Caco-2 (cell line): ENCODE measurements around the gene DNMBP. TPM values are rescaled to one million over a fixed set of nuclear protein-coding genes. Genes with fewer than 3 reads are reported as not detected.
A peak's percentile ranks its signal among the peaks of the same experiment; 100 is the strongest.

ENCODE experiments used
- BruUV-seq: library from RNA; stranded (reverse); fragments of 400-500 nt; replicated peaks from 2 replicates; lab custom pipeline; 2021; lab: Mats Ljungman, UMichigan
- CTCF ChIA-PET: fragments of 300-600 bp; sonication (Branson Sonifier 250); formaldehyde crosslinking; loops from one replicate; lab custom pipeline; 2022; ENCODE audit warnings: antibody characterized with exemption; lab: Charles Lee
- POLR2A ChIA-PET: fragments of 300-600 bp; sonication (Branson Sonifier 250); formaldehyde crosslinking; loops from one replicate; lab custom pipeline; 2022; ENCODE audit warnings: antibody characterized with exemption; lab: Charles Lee
- DNase-seq, 2 experiments: peaks; one replicate each; pipeline versions ENCODE4 v3.0.0 to v3.0.0-alpha.2; 2020 to 2022
- H3K27me3 ChIP-seq: replicated peaks from 2 replicates; pipeline ENCODE4 v1.6.0; 2011; ENCODE audit warnings: low read length; ENCODE audit not compliant: control insufficient read depth, insufficient read depth
- H3K36me3 ChIP-seq: 2 replicates; pipeline ENCODE4 v1.5.1; 2011; ENCODE audit warnings: low read length; ENCODE audit not compliant: control insufficient read depth, insufficient read depth
- H3K4me1 ChIP-seq: fragments of 250-450 bp; sonication (Bioruptor Pico); 2 replicates; pipeline ENCODE4 v1.5.1; 2020; ENCODE audit warnings: mild to moderate bottlenecking
- H3K4me3 ChIP-seq: 2 replicates; pipeline ENCODE4 v1.5.1; 2011; ENCODE audit warnings: low read depth, mild to moderate bottlenecking, control low read depth, low read length
- H3K9me3 ChIP-seq: fragments of 250-450 bp; sonication (Bioruptor Pico); 2 replicates; pipeline ENCODE4 v1.5.1; 2020; ENCODE audit warnings: mild to moderate bottlenecking, moderate library complexity
- H3K27ac Mint-ChIP-seq: one replicate; pipeline ENCODE4 v1.8.0; 2022; ENCODE audit warnings: mixed read lengths; ENCODE audit not compliant: unreplicated experiment
- H3K27me3 Mint-ChIP-seq: one replicate; pipeline ENCODE4 v1.8.0; 2022; ENCODE audit warnings: mixed read lengths; ENCODE audit not compliant: insufficient read depth, unreplicated experiment
- H3K36me3 Mint-ChIP-seq: one replicate; pipeline ENCODE4 v1.8.0; 2022; ENCODE audit warnings: mild to moderate bottlenecking, mixed read lengths; ENCODE audit not compliant: insufficient read depth, unreplicated experiment
- H3K4me1 Mint-ChIP-seq: one replicate; pipeline ENCODE4 v1.8.0; 2022; ENCODE audit warnings: low read depth, mixed read lengths; ENCODE audit not compliant: unreplicated experiment
- H3K4me3 Mint-ChIP-seq: one replicate; pipeline ENCODE4 v1.8.0; 2022; ENCODE audit warnings: mild to moderate bottlenecking, moderate library complexity, mixed read lengths; ENCODE audit not compliant: unreplicated experiment
- H3K9me3 Mint-ChIP-seq: one replicate; pipeline ENCODE4 v1.8.0; 2022; ENCODE audit warnings: mixed read lengths; ENCODE audit not compliant: unreplicated experiment
- CTCF ChIP-seq, 2 experiments: fragments of 200-600 bp in 1 of 2; IDR thresholded peaks; 1 replicate in 1 of 2; 2 replicates in 1 of 2; pipeline versions ENCODE4 v1.5.1 to v1.8.0; 2011 to 2022; ENCODE audit warnings: antibody characterized with exemption in 1 of 2, control low read depth in 1 of 2, inconsistent platforms in 1 of 2, low read depth in 1 of 2, low read length in 1 of 2, mild to moderate bottlenecking in 1 of 2, moderate library complexity in 1 of 2; ENCODE audit not compliant: insufficient read depth in 1 of 2, severe bottlenecking in 1 of 2, unreplicated experiment in 1 of 2
- intact Hi-C: fragments of 100-400 bp; cut with micrococcal nuclease; formaldehyde crosslinking; loops from one replicate; pipeline ENCODE4 v1.10.0; 2022; ENCODE audit not compliant: unreplicated experiment
- total RNA-seq: library from RNA; stranded (reverse); gene quantifications from 2 replicates; pipeline ENCODE4 v1.2.3, GENCODE V29; 2022

DNMBP gene
- total RNA-seq, 1 experiment from 2014 or later, result 30.6 TPM

GRCh38 chr10:99926925-99927720 lies 82.6 kb downstream of the DNMBP start:
- ChIA-PET POLR2A (no interaction called here), CTCF (interaction anchor here (0.6 to 1.3 kb wide), 3 partner anchors 64 to 119 kb away, joined by 3 to 4 read pairs (median 4); no protein-coding TSS in a partner anchor)
- H3K4me1 ChIP-seq, result peaks cover 39% of the 10 kb centered on the region
- TF ChIP-seq CTCF (IDR thresholded peaks at IDR 0.05; ENCODE audit: insufficient read depth in 1 of 2, low read depth in 1 of 2, low read length in 1 of 2, severe bottlenecking in 1 of 2, unreplicated experiment in 1 of 2), result no peak
- Mint-ChIP-seq H3K9me3 (no peaks in the 10 kb centered on the region), H3K4me3 (peak overlapping the region; percentile 89), H3K4me1 (peaks cover 41% of the 10 kb centered on the region), H3K27ac (peak overlapping the region; percentile 89), H3K27me3 (no peaks in the 10 kb centered on the region), H3K36me3 (peaks cover 28% of the 10 kb centered on the region)
- no peaks in the 10 kb centered on the region; the same call in 1 of the 2 replicates for H3K36me3 ChIP-seq
- no peaks in the 10 kb centered on the region for H3K27me3 ChIP-seq
- H3K4me3 ChIP-seq, result peak overlapping the region; percentile 56
- no peak for DNase-seq
- no peaks in the 10 kb centered on the region for H3K9me3 ChIP-seq
- BruUV-seq, result no TSS peak
- intact Hi-C loops, result no loop called here

- Histone ChIP-seq H3K4me3 (no peak overlapping the region), H3K4me1 (peaks cover 25% of the 10 kb centered on the region)
- peak overlapping the region; percentile 2 for H3K4me3 Mint-ChIP-seq
Measured at GRCh38 chr10:99924451-99925255, 85.1 kb downstream of the DNMBP start.

More at GRCh38 chr10:99924451-99925255, 85.1 kb downstream of the DNMBP start:
- no peak for TF ChIP-seq CTCF (IDR thresholded peaks at IDR 0.05; ENCODE audit: insufficient read depth in 1 of 2, low read depth in 1 of 2, low read length in 1 of 2, severe bottlenecking in 1 of 2, unreplicated experiment in 1 of 2)
- peaks cover 33% of the 10 kb centered on the region for H3K36me3 Mint-ChIP-seq
- DNase-seq, result no peak
- Histone ChIP-seq H3K9me3 (no peaks in the 10 kb centered on the region), H3K36me3 (no peaks in the 10 kb centered on the region; the same call in 1 of the 2 replicates), H3K27me3 (no peaks in the 10 kb centered on the region)
- BruUV-seq, result no TSS peak
- POLR2A ChIA-PET, result no interaction called here
- CTCF ChIA-PET, result interaction anchor here (1.1 kb wide), 1 partner anchor 85 kb away, joined by 3 read pairs; no protein-coding TSS in a partner anchor
- no peaks in the 10 kb centered on the region for H3K9me3 Mint-ChIP-seq
- intact Hi-C loops, result no loop called here
- no peaks in the 10 kb centered on the region for H3K27me3 Mint-ChIP-seq
- H3K4me1 Mint-ChIP-seq, result peaks cover 38% of the 10 kb centered on the region
- no peak overlapping the region for H3K27ac Mint-ChIP-seq
